H1 (cell line): Measurements from ENCODE around the gene EGR4. TPM values are rescaled to one million over a fixed set of nuclear protein-coding genes. Genes with fewer than 3 reads are reported as not detected.

Experiments
- CTCF ChIA-PET: fragments of 300-600 bp; sonication (Branson Sonifier 250); formaldehyde crosslinking; loops from one replicate; lab custom pipeline; 2021; ENCODE audit not compliant: partially characterized antibody; lab: Charles Lee
- POLR2A ChIA-PET: fragments of 300-600 bp; sonication (Branson Sonifier 250); formaldehyde crosslinking; loops from one replicate; lab custom pipeline; 2021; ENCODE audit warnings: inconsistent platforms; ENCODE audit not compliant: partially characterized antibody; lab: Charles Lee
- DNase-seq, 2 experiments: peaks; one replicate each; pipeline versions ENCODE4 v3.0.0 to v3.0.0-alpha.2; 2010 to 2022; ENCODE audit warnings: low spot score in 2 of 2, low read depth in 1 of 2, mixed read lengths in 1 of 2
- FAIRE-seq: peaks from 2 replicates; lab custom pipeline; 2011; peaks lifted over from hg19 to GRCh38; lab: Jason Lieb, UNC
- H2AFZ ChIP-seq: 2 replicates; pipeline ENCODE4 v1.8.1; 2012; ENCODE audit warnings: low read length, inconsistent platforms
- H2AK5ac ChIP-seq: 2 replicates; pipeline ENCODE4 v1.6.1; 2013; ENCODE audit warnings: low read depth, low read length
- H2BK120ac ChIP-seq: replicated peaks from 2 replicates; pipeline ENCODE3; 2013; ENCODE audit warnings: low read depth, low read length, inconsistent platforms
- H2BK12ac ChIP-seq: 2 replicates; pipeline ENCODE4 v1.6.1; 2013; ENCODE audit warnings: low read depth, low read length
- H2BK15ac ChIP-seq: 2 replicates; pipeline ENCODE4 v1.6.1; 2013; ENCODE audit warnings: low read length
- H2BK20ac ChIP-seq: 2 replicates; pipeline ENCODE4 v1.6.1; 2013; ENCODE audit warnings: low read length
- H2BK5ac ChIP-seq: 2 replicates; pipeline ENCODE4 v1.6.1; 2013; ENCODE audit warnings: low read depth, low read length
- H3K14ac ChIP-seq: 2 replicates; pipeline ENCODE4 v1.6.1; 2013; ENCODE audit warnings: inconsistent platforms; ENCODE audit not compliant: insufficient read length
- H3K18ac ChIP-seq: 2 replicates; pipeline ENCODE4 v1.6.1; 2013; ENCODE audit warnings: low read length; ENCODE audit errors: extremely low read depth
- H3K23ac ChIP-seq: 2 replicates; pipeline ENCODE4 v1.6.1; 2013; ENCODE audit warnings: inconsistent platforms; ENCODE audit not compliant: insufficient read length
- H3K23me2 ChIP-seq: 2 replicates; pipeline ENCODE4 v1.6.1; 2013; ENCODE audit warnings: low read depth, low read length
- H3K27ac ChIP-seq: 2 replicates; pipeline ENCODE4 v1.6.1; 2011; ENCODE audit warnings: low read depth, low read length, inconsistent platforms
- H3K27me3 ChIP-seq, 4 experiments: replicated peaks in 1 of 4; 1 replicate in 1 of 4; 2 replicates in 3 of 4; pipeline versions ENCODE4 v1.6.1 to v1.8.1; 2011 to 2013; ENCODE audit warnings: low read length in 3 of 4, mild to moderate bottlenecking in 3 of 4, inconsistent platforms in 2 of 4, mixed read lengths in 2 of 4, moderate library complexity in 1 of 4; ENCODE audit not compliant: control insufficient read depth in 3 of 4, insufficient read depth in 3 of 4; ENCODE audit errors: extremely low read depth in 1 of 4
- H3K36me3 ChIP-seq, 4 experiments: 2 replicates each; pipeline versions ENCODE4 v1.6.1 to v1.8.1; 2011 to 2013; ENCODE audit warnings: mild to moderate bottlenecking in 4 of 4, low read length in 3 of 4, moderate library complexity in 2 of 4, control low read depth in 1 of 4, inconsistent platforms in 1 of 4; ENCODE audit not compliant: insufficient read depth in 4 of 4, control insufficient read depth in 2 of 4
- H3K4ac ChIP-seq: replicated peaks from 2 replicates; pipeline ENCODE3; 2013; ENCODE audit warnings: low read length, low read depth, mixed read lengths, inconsistent platforms; ENCODE audit not compliant: insufficient read length
- H3K4me1 ChIP-seq, 4 experiments: replicated peaks in 1 of 4; 1 replicate in 1 of 4; 2 replicates in 3 of 4; pipeline versions ENCODE4 v1.6.1 to v1.8.1; 2011 to 2013; ENCODE audit warnings: low read length in 3 of 4, inconsistent platforms in 2 of 4, mixed read lengths in 1 of 4; ENCODE audit not compliant: insufficient read depth in 4 of 4, control insufficient read depth in 3 of 4
- H3K4me2 ChIP-seq, 2 experiments: 2 replicates each; pipeline versions ENCODE4 v1.6.1 to v1.8.1; 2011 to 2013; ENCODE audit warnings: low read depth in 2 of 2, low read length in 2 of 2, control low read depth in 1 of 2, inconsistent platforms in 1 of 2, mild to moderate bottlenecking in 1 of 2; ENCODE audit not compliant: insufficient read depth in 1 of 2
- H3K4me3 ChIP-seq, 4 experiments: fragments of 200-600, 300-600 bp in 1 of 4; sonication (generic), shearing (Covaris generic), sonication (Bioruptor Twin) in 1 of 4; 2 replicates each; pipeline versions ENCODE4 v1.5.1 to v1.8.1; 2011 to 2016; ENCODE audit warnings: low read length in 4 of 4, low read depth in 3 of 4, control low read depth in 2 of 4, inconsistent platforms in 2 of 4, mild to moderate bottlenecking in 2 of 4, mixed read lengths in 1 of 4, moderate library complexity in 1 of 4; ENCODE audit not compliant: insufficient read depth in 2 of 4; ENCODE audit errors: extremely low read depth in 1 of 4
- H3K56ac ChIP-seq: replicated peaks from 2 replicates; pipeline ENCODE3; 2013; ENCODE audit warnings: low read depth, mild to moderate bottlenecking, mixed read lengths, low read length, inconsistent platforms; ENCODE audit not compliant: insufficient read length
- H3K79me1 ChIP-seq: 2 replicates; pipeline ENCODE4 v1.6.1; 2013; ENCODE audit warnings: low read depth, low read length, control low read depth
- H3K79me2 ChIP-seq, 2 experiments: 2 replicates each; pipeline versions ENCODE4 v1.6.1 to v1.8.1; 2012 to 2013; ENCODE audit warnings: low read length in 2 of 2, mild to moderate bottlenecking in 2 of 2, inconsistent platforms in 1 of 2; ENCODE audit not compliant: insufficient read depth in 2 of 2, control insufficient read depth in 1 of 2
- H3K9ac ChIP-seq, 4 experiments: replicated peaks in 1 of 4; 1 replicate in 1 of 4; 2 replicates in 3 of 4; pipeline versions ENCODE4 v1.6.1 to v1.8.1; 2011 to 2013; ENCODE audit warnings: low read depth in 3 of 4, low read length in 3 of 4, control low read depth in 2 of 4, mild to moderate bottlenecking in 2 of 4, moderate library complexity in 2 of 4, inconsistent platforms in 1 of 4; ENCODE audit errors: extremely low read depth in 1 of 4
- H3K9me3 ChIP-seq, 2 experiments: 2 replicates each; pipeline versions ENCODE4 v1.6.1 to v1.8.1; 2012 to 2013; ENCODE audit warnings: mild to moderate bottlenecking in 2 of 2, moderate library complexity in 2 of 2, control low read depth in 1 of 2, inconsistent platforms in 1 of 2, low read depth in 1 of 2, low read length in 1 of 2, mixed read lengths in 1 of 2; ENCODE audit not compliant: insufficient read depth in 2 of 2
- H4K20me1 ChIP-seq, 2 experiments: replicated peaks in 1 of 2; 2 replicates each; pipeline versions ENCODE3 to v1.8.1; 2011 to 2013; ENCODE audit warnings: inconsistent platforms in 2 of 2, low read length in 2 of 2, mild to moderate bottlenecking in 1 of 2; ENCODE audit not compliant: insufficient read depth in 2 of 2, control insufficient read depth in 1 of 2
- H4K5ac ChIP-seq: 2 replicates; pipeline ENCODE4 v1.6.1; 2013; ENCODE audit warnings: low read length, low read depth, mixed read lengths, inconsistent platforms; ENCODE audit not compliant: insufficient read length
- H4K8ac ChIP-seq: 2 replicates; pipeline ENCODE4 v1.8.0; 2013; ENCODE audit warnings: mild to moderate bottlenecking, moderate library complexity, low read length, inconsistent platforms; ENCODE audit not compliant: insufficient read depth; ENCODE audit errors: extremely low read depth
- H4K91ac ChIP-seq: replicated peaks from 2 replicates; pipeline ENCODE3; 2013; ENCODE audit warnings: low read length, mixed read lengths, inconsistent platforms; ENCODE audit not compliant: insufficient read length
- HDAC6 ChIP-seq: IDR thresholded peaks from one replicate; pipeline ENCODE4 v1.7.1; 2012; ENCODE audit warnings: low read depth, mild to moderate bottlenecking, inconsistent platforms, low read length, moderate library complexity
- WGBS, 2 experiments: shearing (Covaris generic) in 1 of 2; methylation state at CpG; one replicate each; pipeline versions ENCODE4 v1.1.6 to v1.1.7; 2013 to 2015; ENCODE audit warnings: low lambda C conversion rate in 2 of 2, mixed read lengths in 2 of 2, inconsistent platforms in 1 of 2, low coverage in 1 of 2, missing lambda C conversion rate in 1 of 2; ENCODE audit not compliant: insufficient replicate concordance in 2 of 2, insufficient coverage in 1 of 2, insufficient read length in 1 of 2; ENCODE audit errors: extremely low coverage in 1 of 2, missing lambda C conversion rate in 1 of 2; 5-methylcytosine and 5-hydroxymethylcytosine counted together
- polyA plus RNA-seq, 7 experiments: library from polyadenylated mRNA; depleted of rRNA in 3 of 7; stranded (reverse) in 5 of 7; unstranded in 2 of 7; fragments of >200 nt in 5 of 7; fragments of 200-250 nt in 2 of 7; gene quantifications; 1 replicate in 5 of 7; 2 replicates in 1 of 7; 4 replicates in 1 of 7; pipeline versions ENCODE4 v1.2.1 to v1.2.3, GENCODE V29; 2011 to 2013; ENCODE audit warnings: missing spikeins in 2 of 7, mixed read lengths in 2 of 7
- total RNA-seq: library from RNA; stranded (reverse); fragmentation: NEBNext Ultra II Directional; extraction: Animal tissue kit (Norgen Biotek cat#: 25700); gene quantifications from 2 replicates; pipeline ENCODE4 v1.2.1, GENCODE V29; 2021
- TF ChIP-seq, protein P1 (sequence below), 3 experiments: IDR thresholded peaks; 1 replicate in 2 of 3; 2 replicates in 1 of 3; pipeline versions ENCODE4 v1.5.1 to v1.6.1; 2011; ENCODE audit warnings: low read length in 3 of 3, mild to moderate bottlenecking in 3 of 3, inconsistent platforms in 2 of 3, low read depth in 1 of 3, moderate library complexity in 1 of 3; ENCODE audit not compliant: insufficient read depth in 1 of 3; ENCODE audit errors: control extremely low read depth in 1 of 3

EGR4 gene
- total and polyA plus RNA-seq, 2 of the 8 experiments (the other 6 are each of a cell fraction or from before 2014, with no cell fraction given): 0.20 TPM; not detected in 1

DNA sequence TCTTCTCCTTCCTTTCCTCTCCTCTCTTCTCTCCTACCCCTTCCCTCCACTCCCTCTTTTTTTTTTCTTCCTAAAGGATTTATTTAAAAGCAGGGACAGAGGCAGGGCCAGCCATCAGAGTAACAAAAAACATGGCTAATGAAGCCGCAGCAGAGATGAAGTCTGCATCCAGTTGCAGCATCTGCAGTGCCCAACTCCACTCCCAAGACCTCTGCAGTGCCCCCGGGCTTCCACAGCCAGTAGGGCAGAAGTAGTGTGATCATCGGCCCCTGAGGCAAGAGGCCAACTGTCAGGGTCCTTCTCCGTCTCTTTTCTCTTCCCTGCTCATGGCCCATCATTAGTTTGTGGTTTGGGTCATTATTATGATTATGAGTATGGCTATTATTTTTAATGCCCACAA is 4.2 kb upstream of the EGR4 start:
- Histone ChIP-seq H2BK15ac (no peak overlapping the region), H3K4me1 (peaks cover 0 to 4% (median 2%) of the 10 kb centered on the region in 4 experiments; a peak in 4 of 7 replicates), H2AFZ (no peak overlapping the region), H3K79me1 (no peaks in the 10 kb centered on the region), H3K4me2 (no peak overlapping the region), H2BK5ac (no peak overlapping the region), H4K91ac (no peak overlapping the region), H3K79me2 (no peaks in the 10 kb centered on the region), H3K18ac (no peak overlapping the region), H3K9me3 (no peaks in the 10 kb centered on the region), H3K4ac (no peak overlapping the region), H3K9ac (no peak overlapping the region), H3K27me3 (peaks cover 11 to 40% (median 29%) of the 10 kb centered on the region in 4 experiments), H4K5ac (no peak overlapping the region), H3K14ac (no peak overlapping the region), H4K20me1 (peaks cover 2 to 4% of the 10 kb centered on the region in 2 experiments), H2BK120ac (no peak overlapping the region), H2BK20ac (no peak overlapping the region), H2BK12ac (no peak overlapping the region), H4K8ac (no peak overlapping the region), H3K56ac (no peak overlapping the region), H3K23me2 (peaks cover 8% of the 10 kb centered on the region), H3K4me3 (no peak overlapping the region), H3K27ac (no peak overlapping the region), H3K23ac (no peak overlapping the region), H3K36me3 (no peaks in the 10 kb centered on the region; a peak in 1 of 8 replicates), H2AK5ac (no peak overlapping the region)
- DNase-seq: no peak
- ChIA-PET POLR2A (no interaction called here), CTCF (interaction anchor here (1.2 kb wide), 1 partner anchor 62 kb away, joined by 3 read pairs; no protein-coding TSS in a partner anchor)
- WGBS, 2 experiments: 65% methylated on average over 4 of the region's 4 CpGs; no CpG with 5 or more reads in 1 of the 2 experiments
- TF ChIP-seq, protein P1, sequence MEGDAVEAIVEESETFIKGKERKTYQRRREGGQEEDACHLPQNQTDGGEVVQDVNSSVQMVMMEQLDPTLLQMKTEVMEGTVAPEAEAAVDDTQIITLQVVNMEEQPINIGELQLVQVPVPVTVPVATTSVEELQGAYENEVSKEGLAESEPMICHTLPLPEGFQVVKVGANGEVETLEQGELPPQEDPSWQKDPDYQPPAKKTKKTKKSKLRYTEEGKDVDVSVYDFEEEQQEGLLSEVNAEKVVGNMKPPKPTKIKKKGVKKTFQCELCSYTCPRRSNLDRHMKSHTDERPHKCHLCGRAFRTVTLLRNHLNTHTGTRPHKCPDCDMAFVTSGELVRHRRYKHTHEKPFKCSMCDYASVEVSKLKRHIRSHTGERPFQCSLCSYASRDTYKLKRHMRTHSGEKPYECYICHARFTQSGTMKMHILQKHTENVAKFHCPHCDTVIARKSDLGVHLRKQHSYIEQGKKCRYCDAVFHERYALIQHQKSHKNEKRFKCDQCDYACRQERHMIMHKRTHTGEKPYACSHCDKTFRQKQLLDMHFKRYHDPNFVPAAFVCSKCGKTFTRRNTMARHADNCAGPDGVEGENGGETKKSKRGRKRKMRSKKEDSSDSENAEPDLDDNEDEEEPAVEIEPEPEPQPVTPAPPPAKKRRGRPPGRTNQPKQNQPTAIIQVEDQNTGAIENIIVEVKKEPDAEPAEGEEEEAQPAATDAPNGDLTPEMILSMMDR (IDR thresholded peaks at IDR 0.05; ENCODE audit: control extremely low read depth in 1 of 3, insufficient read depth in 1 of 3, low read depth in 1 of 3, low read length in 3 of 3): peak; percentile 5 to 10 (median 9); a peak in 2 of 4 replicates
- no peak for TF ChIP-seq HDAC6
- FAIRE-seq: no peak
